Keratinocyte (primary cell): ENCODE data around the gene ARL4D.

ENCODE experiments used
- CTCF ChIP-seq, 3 experiments: IDR thresholded peaks in 1 of 3; conservative IDR thresholded peaks in 1 of 3; optimal IDR thresholded peaks in 1 of 3; 2 replicates in 2 of 3; 3 replicates in 1 of 3; pipeline versions ENCODE3 to v1.5.1; 2011; ENCODE audit warnings: low read length in 3 of 3, mild to moderate bottlenecking in 3 of 3, moderate library complexity in 2 of 3, control low read depth in 1 of 3, inconsistent platforms in 1 of 3; ENCODE audit not compliant: insufficient read depth in 2 of 3; ENCODE audit errors: extremely low read depth in 1 of 3
- EZH2 ChIP-seq: IDR thresholded peaks from one replicate; pipeline ENCODE4 v1.6.1; 2012; ENCODE audit warnings: inconsistent platforms, mild to moderate bottlenecking, low read length, moderate library complexity

GRCh38 chr17:43402567-43402966 lies 3.8 kb downstream of the ARL4D start:
- TF ChIP-seq CTCF (optimal IDR thresholded peaks at IDR 0.05 in 1 of 3, IDR thresholded peaks at IDR 0.05 in 1 of 3, conservative IDR thresholded peaks at IDR 0.05 in 1 of 3; ENCODE audit: extremely low read depth in 1 of 3, insufficient read depth in 2 of 3, low read length in 3 of 3): no peak
- TF ChIP-seq EZH2: no peak
